SK-N-SH (cell line): Measurements from ENCODE around the gene INTS3.

Experiments used
- NFIC ChIP-seq: IDR thresholded peaks from 2 replicates; pipeline ENCODE4 v1.4.0; 2012; ENCODE audit warnings: borderline replicate concordance
- RCOR1 ChIP-seq: fragments of 150-350 bp; IDR thresholded peaks from 2 replicates; pipeline ENCODE4 v1.6.1; 2017; ENCODE audit warnings: antibody characterized with exemption, low read length
- RFX5 ChIP-seq: IDR thresholded peaks from 2 replicates; pipeline ENCODE4 v1.6.1; 2012; ENCODE audit warnings: mild to moderate bottlenecking, improper control_type of control experiment, low read length
- TAF1 ChIP-seq: IDR thresholded peaks from 2 replicates; pipeline ENCODE4 v1.6.1; 2012; ENCODE audit warnings: low read depth, mild to moderate bottlenecking, low read length, moderate library complexity, borderline replicate concordance
- TF ChIP-seq, protein P1 (sequence below): fragments of 200-600 bp; sonication (generic); IDR thresholded peaks from 2 replicates; pipeline ENCODE4 v1.6.1; 2017; ENCODE audit warnings: antibody characterized with exemption, mild to moderate bottlenecking, moderate library complexity

GRCh38 chr1:153801028-153801625, 73.3 kb downstream of the INTS3 start:
- TF ChIP-seq, protein P1, sequence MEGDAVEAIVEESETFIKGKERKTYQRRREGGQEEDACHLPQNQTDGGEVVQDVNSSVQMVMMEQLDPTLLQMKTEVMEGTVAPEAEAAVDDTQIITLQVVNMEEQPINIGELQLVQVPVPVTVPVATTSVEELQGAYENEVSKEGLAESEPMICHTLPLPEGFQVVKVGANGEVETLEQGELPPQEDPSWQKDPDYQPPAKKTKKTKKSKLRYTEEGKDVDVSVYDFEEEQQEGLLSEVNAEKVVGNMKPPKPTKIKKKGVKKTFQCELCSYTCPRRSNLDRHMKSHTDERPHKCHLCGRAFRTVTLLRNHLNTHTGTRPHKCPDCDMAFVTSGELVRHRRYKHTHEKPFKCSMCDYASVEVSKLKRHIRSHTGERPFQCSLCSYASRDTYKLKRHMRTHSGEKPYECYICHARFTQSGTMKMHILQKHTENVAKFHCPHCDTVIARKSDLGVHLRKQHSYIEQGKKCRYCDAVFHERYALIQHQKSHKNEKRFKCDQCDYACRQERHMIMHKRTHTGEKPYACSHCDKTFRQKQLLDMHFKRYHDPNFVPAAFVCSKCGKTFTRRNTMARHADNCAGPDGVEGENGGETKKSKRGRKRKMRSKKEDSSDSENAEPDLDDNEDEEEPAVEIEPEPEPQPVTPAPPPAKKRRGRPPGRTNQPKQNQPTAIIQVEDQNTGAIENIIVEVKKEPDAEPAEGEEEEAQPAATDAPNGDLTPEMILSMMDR = no peak
- TF ChIP-seq RCOR1 (no peak), NFIC (no peak), TAF1 (no peak), RFX5 (no peak)
